Naive thymus-derived CD4-positive, alpha-beta T cell (primary cell): Measurements from ENCODE around the gene STX4. TPM values are rescaled to one million over a fixed set of nuclear protein-coding genes. Genes with fewer than 3 reads are reported as not detected.

Experiments
- ATAC-seq: fragments of 150-1000 bp; cut with Tn5 transposase; 2 replicates; pipeline ENCODE4 v1.10.0; 2021; ENCODE audit warnings: mild to moderate bottlenecking, moderate library complexity
- CTCF ChIA-PET: fragments of 350-600 bp; sonication (Branson Sonifier 250); formaldehyde crosslinking; loops from one replicate; lab custom pipeline; 2021; ENCODE audit warnings: antibody characterized with exemption; lab: Charles Lee
- POLR2A ChIA-PET: fragments of 350-600 bp; sonication (Branson Sonifier 250); formaldehyde crosslinking; loops from one replicate; lab custom pipeline; 2021; ENCODE audit warnings: antibody characterized with exemption, inconsistent platforms; lab: Charles Lee
- DNase-seq, 9 donors: peaks; one replicate each; pipeline versions ENCODE4 v3.0.0 to v3.0.0-alpha.2; 2020 to 2022; ENCODE audit warnings: mixed read lengths in 1 of 9
- H3K27ac ChIP-seq: one replicate; pipeline ENCODE4 v1.7.0; 2013; ENCODE audit warnings: mild to moderate bottlenecking, low read depth, low read length, moderate library complexity
- H3K27me3 ChIP-seq, 2 donors: one replicate each; pipeline ENCODE4 v1.7.0; 2013; ENCODE audit warnings: low read length in 2 of 2, mild to moderate bottlenecking in 2 of 2, moderate library complexity in 2 of 2; ENCODE audit not compliant: control insufficient read depth in 2 of 2, insufficient read depth in 2 of 2
- H3K36me3 ChIP-seq, 3 experiments: 1 replicate in 2 of 3; 2 replicates in 1 of 3; pipeline ENCODE4 v1.7.0; 2013; ENCODE audit warnings: low read length in 3 of 3, mild to moderate bottlenecking in 3 of 3, moderate library complexity in 1 of 3; ENCODE audit not compliant: insufficient read depth in 3 of 3, control insufficient read depth in 2 of 3
- H3K4me1 ChIP-seq, 2 donors: one replicate each; pipeline ENCODE4 v1.7.0; 2013; ENCODE audit warnings: low read length in 2 of 2, mild to moderate bottlenecking in 2 of 2, moderate library complexity in 1 of 2; ENCODE audit not compliant: control insufficient read depth in 2 of 2, insufficient read depth in 2 of 2
- H3K4me3 ChIP-seq: 2 replicates; pipeline ENCODE4 v1.7.0; 2013; ENCODE audit warnings: mild to moderate bottlenecking, low read length
- H3K9me3 ChIP-seq, 3 experiments: 1 replicate in 2 of 3; 2 replicates in 1 of 3; pipeline ENCODE4 v1.7.0; 2013; ENCODE audit warnings: low read length in 3 of 3; ENCODE audit not compliant: control insufficient read depth in 2 of 3
- H3K27ac Mint-ChIP-seq, 9 donors: one replicate each; pipeline ENCODE4 v1.8.0; 2020 to 2022; ENCODE audit warnings: mixed read lengths in 9 of 9, mild to moderate bottlenecking in 8 of 9, moderate library complexity in 5 of 9, inconsistent platforms in 2 of 9
- H3K27me3 Mint-ChIP-seq, 5 donors: one replicate each; pipeline ENCODE4 v1.8.0; 2021 to 2022; ENCODE audit warnings: mixed read lengths in 5 of 5, mild to moderate bottlenecking in 1 of 5
- H3K36me3 Mint-ChIP-seq, 5 donors: one replicate each; pipeline ENCODE4 v1.8.0; 2020 to 2022; ENCODE audit warnings: mixed read lengths in 5 of 5, mild to moderate bottlenecking in 3 of 5, inconsistent platforms in 1 of 5
- H3K4me1 Mint-ChIP-seq, 7 donors: one replicate each; pipeline ENCODE4 v1.8.0; 2020 to 2022; ENCODE audit warnings: mixed read lengths in 7 of 7, mild to moderate bottlenecking in 3 of 7, inconsistent platforms in 1 of 7
- H3K4me3 Mint-ChIP-seq, 10 donors: one replicate each; pipeline ENCODE4 v1.8.0; 2020 to 2022; ENCODE audit warnings: mild to moderate bottlenecking in 10 of 10, mixed read lengths in 10 of 10, moderate library complexity in 6 of 10, inconsistent platforms in 2 of 10
- H3K9me3 Mint-ChIP-seq, 11 donors: one replicate each; pipeline ENCODE4 v1.8.0; 2020 to 2022; ENCODE audit warnings: mixed read lengths in 11 of 11, mild to moderate bottlenecking in 4 of 11, inconsistent platforms in 1 of 11, moderate library complexity in 1 of 11
- intact Hi-C, 2 donors: fragments of 100-400 bp; cut with micrococcal nuclease; formaldehyde crosslinking; loops; one replicate each; pipeline ENCODE4 v1.15.1; 2023
- polyA plus RNA-seq, 2 donors: library from polyadenylated mRNA; unstranded; fragments of 300-500 nt; fragmentation: Illumina TruSeq; gene quantifications; one replicate each; pipeline ENCODE4 v1.2.3, GENCODE V29; 2021
- total RNA-seq, 6 experiments: library from RNA in 5 of 6; stranded (reverse) in 5 of 6; gene quantifications; 1 replicate in 5 of 6; 2 replicates in 1 of 6; pipeline ENCODE4 v1.2.3 and lab custom pipeline; 2021 to 2026

STX4 gene
- total and polyA plus RNA-seq, 7 experiments from 2014 or later = 23.1 to 114 (median 84.0) TPM

DNA sequence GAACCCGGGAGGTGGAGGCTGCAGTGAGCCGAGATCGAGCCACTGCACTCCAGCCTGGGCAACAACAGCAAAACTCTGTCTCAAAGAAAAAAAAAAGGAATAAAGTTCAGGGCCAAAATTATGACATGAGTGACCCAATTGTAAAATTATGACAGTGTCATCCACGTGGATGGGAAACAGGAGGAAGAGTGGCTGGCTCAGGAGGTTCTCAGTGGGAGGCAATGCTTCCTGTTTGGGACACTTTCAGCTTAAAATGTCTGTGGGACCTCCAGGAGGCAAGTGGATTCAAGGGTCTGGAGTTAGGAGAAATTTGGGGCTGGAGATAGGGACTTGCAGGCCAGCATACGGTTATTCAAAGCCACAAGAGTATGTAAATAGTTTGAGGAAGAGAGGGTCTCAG, 8.0 kb upstream of the STX4 start:
- Histone ChIP-seq H3K4me1 (no peaks in the 10 kb centered on the region), H3K36me3 (no peaks in the 10 kb centered on the region), H3K27me3 (no peaks in the 10 kb centered on the region), H3K4me3 (no peak overlapping the region), H3K27ac (no peak overlapping the region), H3K9me3 (no peaks in the 10 kb centered on the region)
- no peaks in the 10 kb centered on the region for H3K27me3 Mint-ChIP-seq
- no peak overlapping the region for H3K4me3 Mint-ChIP-seq
- H3K27ac Mint-ChIP-seq = peak overlapping the region in 1 of 9 donors; percentile 38
- no peak for DNase-seq
- intact Hi-C loops = no loop called here
- ChIA-PET CTCF (no interaction called here), POLR2A (no interaction called here)
- peaks cover 0 to 2% (median 0%) of the 10 kb centered on the region in 11 donors for H3K9me3 Mint-ChIP-seq
- peaks cover 0 to 4% (median 0%) of the 10 kb centered on the region in 5 donors for H3K36me3 Mint-ChIP-seq
- peaks cover 0 to 10% (median 0%) of the 10 kb centered on the region in 7 donors for H3K4me1 Mint-ChIP-seq
- ATAC-seq = no peak

DNA sequence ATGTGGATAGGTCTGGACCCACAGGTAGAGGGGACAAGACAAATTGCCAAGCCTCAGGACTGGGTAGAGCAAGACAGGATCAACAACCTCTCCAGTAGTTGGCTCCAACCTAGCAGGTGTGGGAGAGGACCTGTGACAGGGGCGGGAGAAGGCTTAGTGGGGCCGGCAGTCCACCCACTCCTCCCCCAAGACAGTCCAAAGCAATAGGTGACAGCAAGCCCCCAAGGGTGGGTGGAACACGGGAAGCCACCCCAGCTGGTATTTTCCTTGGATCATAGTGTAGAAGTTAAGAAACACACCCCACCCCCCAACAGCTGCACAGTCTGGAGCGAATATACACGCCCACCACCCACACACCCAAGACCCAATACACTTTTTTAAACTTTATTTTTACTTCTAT, 4.1 kb upstream of the STX4 start:
- Mint-ChIP-seq H3K36me3 (peaks cover 0 to 4% (median 0%) of the 10 kb centered on the region in 5 donors), H3K27me3 (peaks cover 0 to 3% (median 0%) of the 10 kb centered on the region in 5 donors), H3K4me3 (no peak overlapping the region), H3K27ac (no peak overlapping the region), H3K9me3 (peaks cover 0 to 2% (median 0%) of the 10 kb centered on the region in 11 donors), H3K4me1 (peaks cover 3 to 20% (median 14%) of the 10 kb centered on the region in 7 donors)
- H3K27me3 ChIP-seq = no peaks in the 10 kb centered on the region
- ATAC-seq (no peak), DNase-seq (no peak)
- ChIA-PET CTCF (interaction anchor here (0.6 kb wide), 1 partner anchor 16 kb away, joined by 4 read pairs; no protein-coding TSS in a partner anchor), POLR2A (no interaction called here)
- intact Hi-C loops = no loop called here
- no peak overlapping the region for H3K4me3 ChIP-seq
- no peak overlapping the region for H3K27ac ChIP-seq
- H3K9me3 ChIP-seq = no peaks in the 10 kb centered on the region
- peaks cover 0 to 7% (median 0%) of the 10 kb centered on the region in 3 experiments for H3K36me3 ChIP-seq
- peaks cover 9 to 13% of the 10 kb centered on the region in 2 donors for H3K4me1 ChIP-seq

DNA sequence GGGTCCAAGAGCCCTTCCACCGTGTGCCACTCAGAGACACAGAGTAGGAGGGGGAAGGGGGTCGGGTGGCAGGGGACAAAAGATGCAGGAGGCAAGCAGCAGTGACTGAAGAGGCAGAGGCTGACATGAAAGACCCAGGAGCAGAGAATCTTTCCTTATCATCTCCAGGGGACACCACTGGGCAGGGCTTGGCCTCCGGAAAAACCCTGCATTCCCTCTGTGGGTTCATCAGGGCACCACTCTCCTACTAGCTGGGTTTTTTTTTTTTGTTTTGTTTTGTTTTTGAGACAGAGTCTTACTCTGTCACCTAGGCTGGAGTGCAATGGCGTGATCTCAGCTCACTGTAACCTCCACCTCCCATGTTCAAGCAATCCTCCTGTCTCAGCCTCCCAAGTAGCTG, 2.1 kb upstream of the STX4 start:
- peaks cover 14 to 16% of the 10 kb centered on the region in 2 donors for H3K4me1 ChIP-seq
- ChIA-PET POLR2A (interaction anchor here (1.6 kb wide), 1 partner anchor 111 kb away, joined by 5 read pairs; no protein-coding TSS in a partner anchor), CTCF (interaction anchor here (0.7 kb wide), 1 partner anchor 60 kb away, joined by 3 read pairs; no protein-coding TSS in a partner anchor)
- H3K9me3 ChIP-seq = no peaks in the 10 kb centered on the region
- Mint-ChIP-seq H3K27ac (peak overlapping the region in 7 of 9 donors; percentile 49 to 99 (median 98)), H3K27me3 (peaks cover 0 to 3% (median 0%) of the 10 kb centered on the region in 5 donors), H3K36me3 (peaks cover 0 to 6% (median 0%) of the 10 kb centered on the region in 5 donors), H3K4me1 (peaks cover 10 to 32% (median 20%) of the 10 kb centered on the region in 7 donors), H3K4me3 (peak overlapping the region in 4 of 10 donors; percentile 16 to 100 (median 64)), H3K9me3 (peaks cover 0 to 1% (median 0%) of the 10 kb centered on the region in 11 donors)
- no peak for ATAC-seq
- H3K4me3 ChIP-seq = no peak overlapping the region
- intact Hi-C loops = loop anchor here in 1 of 2 donors (5.0 kb wide), 2 partner anchors 154 to 301 kb away; no protein-coding TSS in a partner anchor
- H3K27ac ChIP-seq = no peak overlapping the region
- no peak for DNase-seq
- peaks cover 0 to 19% (median 3%) of the 10 kb centered on the region in 3 experiments for H3K36me3 ChIP-seq
- H3K27me3 ChIP-seq = no peaks in the 10 kb centered on the region

DNA sequence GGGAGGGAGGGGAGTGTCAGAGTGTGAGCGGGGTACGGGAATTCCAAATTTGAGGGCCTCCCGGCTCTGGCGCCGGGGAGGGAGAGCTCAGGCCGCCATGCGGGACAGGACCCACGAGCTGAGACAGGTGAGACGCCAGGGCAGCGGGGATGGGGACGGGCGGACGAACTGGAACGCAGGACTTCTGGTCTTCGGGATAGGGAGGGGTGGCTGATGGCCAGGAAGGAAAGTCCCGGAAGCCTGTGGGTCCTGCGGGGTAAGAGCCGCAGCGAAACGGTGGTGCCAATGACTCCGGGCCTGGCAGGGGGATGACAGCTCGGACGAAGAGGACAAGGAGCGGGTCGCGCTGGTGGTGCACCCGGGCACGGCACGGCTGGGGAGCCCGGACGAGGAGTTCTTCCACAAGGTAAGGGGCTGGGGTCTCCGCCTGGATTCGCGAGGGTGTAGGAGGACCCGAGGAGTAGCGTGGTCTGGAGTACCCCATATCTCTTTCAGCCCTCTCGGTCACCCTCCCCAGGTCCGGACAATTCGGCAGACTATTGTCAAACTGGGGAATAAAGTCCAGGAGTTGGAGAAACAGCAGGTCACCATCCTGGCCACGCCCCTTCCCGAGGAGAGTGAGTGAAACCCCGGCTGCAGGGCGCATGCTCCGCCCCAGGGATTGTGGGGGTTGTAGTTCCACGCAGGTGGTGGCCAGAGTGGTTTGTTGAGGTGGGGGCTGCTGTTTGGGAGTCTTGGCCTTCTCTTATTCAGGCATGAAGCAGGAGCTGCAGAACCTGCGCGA, 543 bp downstream of the STX4 start:
- H3K4me1 ChIP-seq = peaks cover 14 to 16% of the 10 kb centered on the region in 2 donors
- H3K4me3 ChIP-seq = peak overlapping the region; percentile 82
- ChIA-PET POLR2A (interaction anchor here (0.5 to 5.3 kb wide), 10 partner anchors 25 to 667 kb away, joined by 3 to 29 read pairs (median 3); partner anchors contain the start of genes ARMC5, FUS, ZNF646 and ZNF668), CTCF (no interaction called here)
- peaks cover 15 to 35% (median 22%) of the 10 kb centered on the region in 7 donors for H3K4me1 Mint-ChIP-seq
- peak overlapping the region; percentile 84 to 99 (median 97) for H3K27ac Mint-ChIP-seq
- H3K27ac ChIP-seq = peak overlapping the region; percentile 93
- DNase-seq (peak; percentile 75 to 91 (median 84)), ATAC-seq (peak; percentile 53)
- H3K36me3 Mint-ChIP-seq = peaks cover 0 to 12% (median 3%) of the 10 kb centered on the region in 5 donors
- intact Hi-C loops = loop anchor here (1.0 to 5.0 kb wide), 18 partner anchors 23 to 835 kb away; partner anchors contain the start of genes KAT8 (in 2 of the 2), SETD1A (in 2 of the 2), STX1B (in 2 of the 2) and VKORC1 (in 2 of the 2)
- peaks cover 0 to 3% (median 0%) of the 10 kb centered on the region in 5 donors for H3K27me3 Mint-ChIP-seq
- peaks cover 0 to 1% (median 0%) of the 10 kb centered on the region in 11 donors for H3K9me3 Mint-ChIP-seq
- no peaks in the 10 kb centered on the region for H3K9me3 ChIP-seq
- no peaks in the 10 kb centered on the region for H3K27me3 ChIP-seq
- H3K36me3 ChIP-seq = peaks cover 3 to 36% (median 9%) of the 10 kb centered on the region in 3 experiments
- H3K4me3 Mint-ChIP-seq = peak overlapping the region; percentile 78 to 100 (median 96)

DNA sequence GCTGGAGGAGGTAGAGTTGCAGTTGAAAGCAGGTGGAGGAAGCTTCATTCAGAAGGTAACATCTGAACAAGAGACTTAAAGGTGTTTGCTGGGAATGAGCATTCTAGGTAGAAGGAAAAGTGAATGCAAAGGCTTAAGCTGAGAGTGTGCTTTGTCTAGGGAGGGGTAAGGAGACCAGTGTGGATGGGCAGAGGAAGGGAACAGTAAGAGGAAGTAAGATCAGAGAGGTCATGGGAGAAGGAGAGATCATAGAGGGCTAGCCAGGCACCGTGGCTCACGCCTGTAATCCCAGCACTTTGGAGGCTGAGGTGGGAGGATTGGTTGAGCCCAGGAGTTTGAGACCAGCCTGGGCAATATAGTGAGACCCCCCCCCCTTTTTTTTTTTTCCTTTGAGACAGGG, 3.3 kb downstream of the STX4 start:
- H3K27ac ChIP-seq = no peak overlapping the region
- Mint-ChIP-seq H3K9me3 (peaks cover 0 to 1% (median 0%) of the 10 kb centered on the region in 11 donors), H3K27ac (peak overlapping the region in 4 of 9 donors; percentile 38 to 68 (median 51)), H3K27me3 (peaks cover 0 to 3% (median 0%) of the 10 kb centered on the region in 5 donors), H3K4me1 (peaks cover 15 to 33% (median 20%) of the 10 kb centered on the region in 7 donors), H3K36me3 (peaks cover 0 to 20% (median 7%) of the 10 kb centered on the region in 5 donors), H3K4me3 (no peak overlapping the region)
- ChIA-PET CTCF (no interaction called here), POLR2A (interaction anchor here (0.6 to 5.3 kb wide), 3 partner anchors 23 to 37 kb away, joined by 3 to 29 read pairs (median 3); partner anchors contain the start of genes ZNF646 and ZNF668)
- ATAC-seq = no peak
- no peak for DNase-seq
- intact Hi-C loops = no loop called here
- H3K4me3 ChIP-seq = no peak overlapping the region
- H3K36me3 ChIP-seq = peaks cover 6 to 59% (median 12%) of the 10 kb centered on the region in 3 experiments
- no peaks in the 10 kb centered on the region for H3K9me3 ChIP-seq
- peaks cover 14 to 16% of the 10 kb centered on the region in 2 donors for H3K4me1 ChIP-seq
- H3K27me3 ChIP-seq = no peaks in the 10 kb centered on the region

DNA sequence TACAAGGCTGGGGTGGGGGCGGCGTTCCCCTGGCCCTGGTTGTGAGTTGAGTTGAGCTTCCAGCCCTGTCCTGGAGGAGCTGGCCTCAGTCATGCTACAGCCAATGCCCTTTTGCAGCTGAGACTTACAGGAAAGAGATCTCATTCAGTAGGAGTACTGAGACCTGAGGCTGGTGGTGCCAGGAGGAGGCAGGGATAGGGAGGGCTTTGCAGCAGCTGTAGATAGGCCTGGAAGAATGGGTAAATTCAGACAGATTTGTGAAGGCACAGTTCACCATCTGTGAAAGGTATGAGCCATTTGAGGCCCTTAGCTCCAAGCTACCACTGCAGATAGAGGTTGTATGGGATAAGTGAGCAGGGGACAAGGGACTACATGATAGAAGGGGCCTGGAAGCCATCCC, 5.6 kb downstream of the STX4 start:
- Mint-ChIP-seq H3K4me1 (peaks cover 8 to 17% (median 14%) of the 10 kb centered on the region in 7 donors), H3K36me3 (peaks cover 0 to 20% (median 7%) of the 10 kb centered on the region in 5 donors), H3K9me3 (no peaks in the 10 kb centered on the region), H3K27me3 (no peaks in the 10 kb centered on the region), H3K27ac (no peak overlapping the region), H3K4me3 (no peak overlapping the region)
- CTCF ChIA-PET = interaction anchor here (0.6 kb wide), 1 partner anchor 77 kb away, joined by 5 read pairs; no protein-coding TSS in a partner anchor
- Histone ChIP-seq H3K4me3 (no peak overlapping the region), H3K27me3 (no peaks in the 10 kb centered on the region), H3K9me3 (no peaks in the 10 kb centered on the region), H3K36me3 (peaks cover 6 to 70% (median 12%) of the 10 kb centered on the region in 3 experiments), H3K27ac (no peak overlapping the region), H3K4me1 (peaks cover 4 to 6% of the 10 kb centered on the region in 2 donors)
- POLR2A ChIA-PET = interaction anchor here (0.7 to 0.8 kb wide), 2 partner anchors 16 to 33 kb away, joined by 3 read pairs; no protein-coding TSS in a partner anchor
- ATAC-seq (no peak), DNase-seq (no peak)
- intact Hi-C loops = no loop called here
